BJ (cell line): ENCODE results near the gene PCGF3. TPM values are rescaled to one million over a fixed set of nuclear protein-coding genes. Genes with fewer than 3 reads are reported as not detected.
"Not testable (repeated sequence)": the region's sequence is repeated elsewhere in the genome, so short reads cannot be mapped to it uniquely, and the experiment has no call there.

Source experiments
- CTCF ChIA-PET: fragments of 350-600 bp; formaldehyde crosslinking; extraction: SDS; loops from one replicate; lab custom pipeline; 2021; ENCODE audit warnings: antibody characterized with exemption, inconsistent platforms; lab: Yijun Ruan, JAX
- POLR2A ChIA-PET: fragments of 300-600 bp; sonication (Branson Sonifier 250); formaldehyde crosslinking; extraction: SDS; loops from one replicate; lab custom pipeline; 2021; ENCODE audit warnings: antibody characterized with exemption; lab: Charles Lee
- DNase-seq: peaks from one replicate; pipeline ENCODE4 v3.0.0-alpha.2; 2011; ENCODE audit warnings: low read depth
- H3K27me3 ChIP-seq: 2 replicates; pipeline ENCODE4 v1.6.0; 2011; ENCODE audit warnings: low read length; ENCODE audit not compliant: control insufficient read depth, insufficient read depth
- H3K36me3 ChIP-seq: 2 replicates; pipeline ENCODE4 v1.5.1; 2011; ENCODE audit warnings: low read length; ENCODE audit not compliant: control insufficient read depth, insufficient read depth
- H3K4me3 ChIP-seq: 2 replicates; pipeline ENCODE4 v1.5.1; 2011; ENCODE audit warnings: low read depth, mild to moderate bottlenecking, control low read depth, low read length
- polyA plus RNA-seq: library from polyadenylated mRNA; depleted of rRNA; stranded (reverse); fragments of >200 nt; gene quantifications from 2 replicates; pipeline ENCODE4 v1.2.3, GENCODE V29; 2011
- TF ChIP-seq, protein P1 (sequence below): IDR thresholded peaks from 2 replicates; pipeline ENCODE4 v1.5.1; 2011; ENCODE audit warnings: low read depth, mild to moderate bottlenecking, control low read depth, inconsistent platforms, low read length, moderate library complexity; ENCODE audit not compliant: insufficient read depth

The PCGF3 gene
- polyA plus RNA-seq, 1 experiment = 37.6 TPM

DNA sequence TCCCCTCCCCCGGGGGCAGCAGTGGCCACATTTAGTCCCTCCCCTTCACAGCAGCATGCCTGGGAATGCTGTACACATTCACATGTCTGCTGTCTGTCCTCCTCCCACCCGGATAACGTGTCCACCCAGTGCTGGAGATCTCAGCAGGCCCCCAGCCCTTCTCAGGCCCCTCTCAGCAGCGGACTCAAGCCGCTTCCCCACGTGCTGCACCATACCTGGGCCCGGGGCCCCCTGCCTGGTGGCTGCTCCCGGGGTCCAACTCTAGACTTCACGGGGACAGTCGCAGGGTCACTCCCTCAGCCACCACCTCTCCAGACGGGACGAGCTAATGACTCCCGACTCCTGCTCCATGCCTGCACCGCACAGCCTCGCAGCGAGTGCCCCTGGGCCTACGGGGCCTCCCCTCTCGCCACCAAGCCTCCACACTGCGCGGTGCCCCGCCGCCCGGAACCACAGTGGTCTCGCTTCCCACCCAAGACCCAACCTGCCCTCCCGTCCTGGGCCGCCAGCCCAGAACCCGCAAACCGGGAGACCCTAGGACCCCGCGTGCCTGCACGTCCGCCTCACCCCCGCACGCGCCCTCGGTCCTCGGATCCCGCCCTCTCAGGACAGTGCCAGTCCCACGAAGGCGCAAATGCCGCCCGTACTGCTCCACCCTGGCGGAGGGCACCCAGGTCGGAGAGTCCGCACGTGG lies 1.3 kb upstream of the PCGF3 start:
- TF ChIP-seq, protein P1, sequence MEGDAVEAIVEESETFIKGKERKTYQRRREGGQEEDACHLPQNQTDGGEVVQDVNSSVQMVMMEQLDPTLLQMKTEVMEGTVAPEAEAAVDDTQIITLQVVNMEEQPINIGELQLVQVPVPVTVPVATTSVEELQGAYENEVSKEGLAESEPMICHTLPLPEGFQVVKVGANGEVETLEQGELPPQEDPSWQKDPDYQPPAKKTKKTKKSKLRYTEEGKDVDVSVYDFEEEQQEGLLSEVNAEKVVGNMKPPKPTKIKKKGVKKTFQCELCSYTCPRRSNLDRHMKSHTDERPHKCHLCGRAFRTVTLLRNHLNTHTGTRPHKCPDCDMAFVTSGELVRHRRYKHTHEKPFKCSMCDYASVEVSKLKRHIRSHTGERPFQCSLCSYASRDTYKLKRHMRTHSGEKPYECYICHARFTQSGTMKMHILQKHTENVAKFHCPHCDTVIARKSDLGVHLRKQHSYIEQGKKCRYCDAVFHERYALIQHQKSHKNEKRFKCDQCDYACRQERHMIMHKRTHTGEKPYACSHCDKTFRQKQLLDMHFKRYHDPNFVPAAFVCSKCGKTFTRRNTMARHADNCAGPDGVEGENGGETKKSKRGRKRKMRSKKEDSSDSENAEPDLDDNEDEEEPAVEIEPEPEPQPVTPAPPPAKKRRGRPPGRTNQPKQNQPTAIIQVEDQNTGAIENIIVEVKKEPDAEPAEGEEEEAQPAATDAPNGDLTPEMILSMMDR = no peak
- DNase-seq = no peak
- H3K4me3 ChIP-seq = no peak overlapping the region
- peaks cover 3% of the 10 kb centered on the region for H3K27me3 ChIP-seq
- ChIA-PET POLR2A (no interaction called here), CTCF (no interaction called here)
- H3K36me3 ChIP-seq = peaks cover 3% of the 10 kb centered on the region; the same call in 1 of the 2 replicates

DNA sequence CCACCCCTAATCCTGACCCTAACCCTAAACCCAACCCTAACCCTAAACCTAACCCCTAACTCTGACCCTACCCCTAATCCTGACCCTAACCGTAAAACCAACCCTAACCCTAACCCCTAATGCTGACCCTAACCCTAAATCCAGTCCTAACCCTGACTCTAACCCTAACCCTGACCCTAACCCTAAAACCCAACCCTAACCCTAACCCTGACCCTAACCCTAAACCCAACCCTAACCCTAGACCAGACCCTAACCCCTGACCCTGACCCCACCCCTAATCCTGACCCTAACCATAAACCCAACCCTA lies 708 bp upstream of the PCGF3 start:
- ChIA-PET POLR2A (no interaction called here), CTCF (no interaction called here)
- TF ChIP-seq, protein P1 = no peak
- Histone ChIP-seq H3K4me3 (no peak overlapping the region), H3K27me3 (peaks cover 3% of the 10 kb centered on the region), H3K36me3 (peaks cover 3% of the 10 kb centered on the region; the same call in 1 of the 2 replicates)
- no peak for DNase-seq

DNA sequence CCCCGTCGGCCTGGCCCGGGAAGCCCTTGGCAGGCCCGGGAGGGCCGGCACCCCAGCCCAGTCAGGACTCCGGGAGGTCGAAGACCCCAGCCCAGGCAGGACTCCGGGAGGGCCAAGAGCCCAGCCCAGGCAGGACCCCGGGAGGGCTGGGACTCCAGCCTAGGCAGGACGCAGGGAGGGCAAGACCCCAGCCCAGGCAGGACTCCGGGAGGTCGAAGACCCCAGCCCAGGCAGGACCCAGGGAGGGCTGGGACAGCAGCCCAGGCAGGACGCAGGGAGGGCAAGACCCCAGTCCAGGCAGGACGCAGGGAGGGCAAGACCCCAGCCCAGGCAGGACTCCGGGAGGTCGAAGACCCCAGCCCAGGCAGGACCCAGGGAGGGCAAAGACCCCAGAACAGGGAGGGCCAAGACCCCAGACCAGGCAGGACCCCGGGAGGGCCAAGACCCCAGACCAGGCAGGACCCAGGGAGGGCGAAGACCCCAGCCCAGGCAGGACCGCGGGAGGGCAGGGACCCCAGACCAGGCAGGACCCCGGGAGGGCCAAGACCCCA lies 526 bp downstream of the PCGF3 start:
- POLR2A ChIA-PET, H3K27me3 ChIP-seq, H3K36me3 ChIP-seq, CTCF ChIA-PET, DNase-seq: not testable (repeated sequence)
- H3K4me3 ChIP-seq = peak overlapping the region; percentile 96

DNA sequence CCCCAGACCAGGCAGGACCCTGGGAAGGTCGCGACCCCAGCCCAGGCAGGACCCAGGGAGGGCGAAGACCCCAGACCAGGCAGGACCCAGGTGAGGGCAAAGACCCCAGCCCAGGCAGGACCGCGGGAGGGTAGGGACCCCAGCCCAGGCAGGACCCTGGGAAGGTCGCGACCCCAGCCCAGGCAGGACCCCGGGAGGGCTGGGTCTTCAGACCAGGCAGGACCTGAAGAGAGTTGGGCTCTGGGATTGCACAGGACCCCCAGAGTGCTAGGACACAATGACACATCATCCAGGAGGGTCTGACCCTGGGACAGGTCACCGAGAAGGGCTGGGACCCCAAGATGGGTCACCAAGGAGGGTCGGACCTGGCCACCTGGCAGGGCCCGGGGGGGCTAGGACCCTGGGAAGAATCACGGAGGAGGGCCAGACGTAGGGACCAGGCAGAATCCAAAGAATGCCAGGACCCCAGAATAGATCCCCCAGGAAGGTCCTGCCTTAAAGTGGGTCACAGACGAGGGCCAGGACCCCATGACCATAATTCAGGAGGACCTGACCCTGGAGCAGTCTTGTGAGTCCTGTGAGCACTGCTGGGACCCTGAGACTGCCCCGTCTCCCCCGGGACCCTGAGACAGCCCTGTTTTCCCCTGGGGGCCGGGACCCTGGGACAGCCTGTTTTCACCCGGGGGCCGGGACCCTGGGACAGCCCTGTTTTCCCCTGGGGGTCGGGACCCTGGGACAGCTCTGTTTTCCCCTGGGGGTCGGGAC lies 1.4 kb downstream of the PCGF3 start:
- TF ChIP-seq, protein P1 = no peak
- peaks cover 5% of the 10 kb centered on the region; the same call in 1 of the 2 replicates for H3K36me3 ChIP-seq
- ChIA-PET CTCF (no interaction called here), POLR2A (no interaction called here)
- H3K4me3 ChIP-seq = peak overlapping the region; percentile 96
- no peak for DNase-seq
- H3K27me3 ChIP-seq = peaks cover 3% of the 10 kb centered on the region

DNA sequence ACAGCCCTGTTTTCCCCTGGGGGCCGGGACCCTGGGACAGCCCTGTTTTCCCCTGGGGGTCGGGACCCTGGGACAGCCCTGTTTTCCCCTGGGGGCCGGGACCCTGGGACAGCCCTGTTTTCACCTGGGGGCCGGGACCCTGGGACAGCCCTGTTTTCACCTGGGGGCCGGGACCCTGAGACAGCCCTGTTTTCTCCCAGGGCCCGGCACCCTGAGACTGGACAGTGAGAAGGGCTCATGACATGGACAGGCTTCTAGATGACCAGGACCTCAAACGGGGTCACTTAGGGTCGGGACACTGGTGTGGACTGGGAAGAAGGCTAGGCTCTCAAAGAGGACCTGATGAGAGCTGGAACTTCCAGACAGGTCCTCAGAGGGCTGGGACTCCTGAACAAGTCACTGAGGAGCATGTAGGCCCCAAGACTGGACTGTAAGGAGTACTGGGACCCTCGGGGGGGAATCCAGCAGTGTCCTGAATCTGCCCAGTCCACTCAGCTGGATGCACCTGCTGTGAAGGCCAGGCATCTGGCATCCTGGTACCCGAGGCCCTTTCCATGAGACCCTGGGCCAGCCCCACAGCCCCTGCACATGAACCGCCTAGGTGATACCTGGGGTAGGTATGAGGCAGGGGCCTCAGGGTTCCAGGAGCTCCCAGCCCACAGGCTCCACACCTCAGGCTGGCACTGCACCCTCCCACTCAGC lies 2.4 kb downstream of the PCGF3 start:
- DNase-seq = no peak
- ChIA-PET CTCF (no interaction called here), POLR2A (no interaction called here)
- Histone ChIP-seq H3K36me3 (peaks cover 5% of the 10 kb centered on the region; the same call in 1 of the 2 replicates), H3K4me3 (no peak overlapping the region), H3K27me3 (peaks cover under 1% of the 10 kb centered on the region; the same call in 1 of the 2 replicates)
- TF ChIP-seq, protein P1 = no peak
